ENCODE results near the gene EP400.

The EP400 gene

GRCh38 chr12:132078190-132078589, 128.4 kb downstream of the EP400 start:
- H3K27ac ChIP-seq (ENCODE audit: low read depth, low read length, poor library complexity, severe bottlenecking), result no peak overlapping the region
- no peaks in the 10 kb centered on the region for H3K9me3 ChIP-seq (ENCODE audit: low read length)
- H3K27me3 ChIP-seq (ENCODE audit: insufficient read depth, low read length), result no peaks in the 10 kb centered on the region
- peaks cover 14% of the 10 kb centered on the region for H3K4me1 ChIP-seq (ENCODE audit: insufficient read depth, low read length, severe bottlenecking)
- no peak overlapping the region for H3K9ac ChIP-seq (ENCODE audit: low read length)
- no peaks in the 10 kb centered on the region for H3K79me2 ChIP-seq (ENCODE audit: insufficient read depth, low read length)
- H3F3A ChIP-seq (ENCODE audit: insufficient read depth, low read length), result no peaks in the 10 kb centered on the region
- no peak overlapping the region for H2AFZ ChIP-seq (ENCODE audit: low read length)
- H4K20me1 ChIP-seq (ENCODE audit: insufficient read depth, low read length), result no peaks in the 10 kb centered on the region
- no peaks in the 10 kb centered on the region for H3K9me2 ChIP-seq (ENCODE audit: low read depth, low read length)
- no peak overlapping the region for H3K4me3 ChIP-seq (ENCODE audit: low read depth, low read length, poor library complexity, severe bottlenecking)
- H3K36me3 ChIP-seq (ENCODE audit: insufficient read depth, low read length), result peaks cover 47% of the 10 kb centered on the region
- no peak for TF ChIP-seq EZH2 (IDR thresholded peaks at IDR 0.05; ENCODE audit: borderline replicate concordance, low read length)
- no peak for TF ChIP-seq CTCF (IDR thresholded peaks at IDR 0.05; ENCODE audit: low read length)
- no peak overlapping the region for H3K4me2 ChIP-seq (ENCODE audit: low read length)

DNA sequence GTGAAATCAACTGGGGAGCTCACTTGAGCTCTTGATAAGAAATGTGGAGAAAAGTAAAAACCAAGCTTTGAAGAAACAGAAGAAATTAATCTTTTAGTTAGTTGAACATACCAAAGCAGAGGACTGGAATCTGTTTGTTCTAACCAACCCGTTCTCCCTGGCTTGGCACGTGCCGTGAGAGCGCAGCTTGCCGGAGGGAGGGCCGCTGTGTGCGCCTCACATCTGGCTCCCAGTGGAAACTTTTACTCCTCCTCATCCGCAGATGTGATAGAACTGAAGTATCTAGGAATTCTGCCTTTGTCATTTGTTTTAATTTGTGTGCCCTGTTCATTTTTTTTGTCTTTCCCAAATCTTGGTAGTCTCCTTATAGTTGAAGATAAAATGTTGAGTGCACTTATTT, 129.5 kb downstream of the EP400 start:
- Histone ChIP-seq H3K27ac (ENCODE audit: low read depth, low read length, poor library complexity, severe bottlenecking) (no peak overlapping the region), H3K9me3 (ENCODE audit: low read length) (no peaks in the 10 kb centered on the region), H3K4me1 (ENCODE audit: insufficient read depth, low read length, severe bottlenecking) (peaks cover 21% of the 10 kb centered on the region), H2AFZ (ENCODE audit: low read length) (no peak overlapping the region), H3K4me3 (ENCODE audit: low read depth, low read length, poor library complexity, severe bottlenecking) (no peak overlapping the region), H3K79me2 (ENCODE audit: insufficient read depth, low read length) (no peaks in the 10 kb centered on the region), H3K9me2 (ENCODE audit: low read depth, low read length) (no peaks in the 10 kb centered on the region), H3K4me2 (ENCODE audit: low read length) (no peak overlapping the region), H3K27me3 (ENCODE audit: insufficient read depth, low read length) (no peaks in the 10 kb centered on the region), H3F3A (ENCODE audit: insufficient read depth, low read length) (no peaks in the 10 kb centered on the region), H4K20me1 (ENCODE audit: insufficient read depth, low read length) (no peaks in the 10 kb centered on the region), H3K36me3 (ENCODE audit: insufficient read depth, low read length) (peaks cover 45% of the 10 kb centered on the region), H3K9ac (ENCODE audit: low read length) (no peak overlapping the region)
- TF ChIP-seq EZH2 (IDR thresholded peaks at IDR 0.05; ENCODE audit: borderline replicate concordance, low read length) (no peak), CTCF (IDR thresholded peaks at IDR 0.05; ENCODE audit: low read length) (no peak)

GRCh38 chr12:132079695-132080094, 130.0 kb downstream of the EP400 start:
- TF ChIP-seq EZH2 (IDR thresholded peaks at IDR 0.05; ENCODE audit: borderline replicate concordance, low read length) (no peak), CTCF (IDR thresholded peaks at IDR 0.05; ENCODE audit: low read length) (no peak)
- Histone ChIP-seq H3K4me1 (ENCODE audit: insufficient read depth, low read length, severe bottlenecking) (peaks cover 21% of the 10 kb centered on the region), H3K36me3 (ENCODE audit: insufficient read depth, low read length) (peaks cover 40% of the 10 kb centered on the region), H3K9me2 (ENCODE audit: low read depth, low read length) (no peaks in the 10 kb centered on the region), H3K79me2 (ENCODE audit: insufficient read depth, low read length) (no peaks in the 10 kb centered on the region), H4K20me1 (ENCODE audit: insufficient read depth, low read length) (no peaks in the 10 kb centered on the region), H3K4me2 (ENCODE audit: low read length) (no peak overlapping the region), H3K27me3 (ENCODE audit: insufficient read depth, low read length) (no peaks in the 10 kb centered on the region), H3K9ac (ENCODE audit: low read length) (no peak overlapping the region), H3K27ac (ENCODE audit: low read depth, low read length, poor library complexity, severe bottlenecking) (no peak overlapping the region), H2AFZ (ENCODE audit: low read length) (no peak overlapping the region), H3F3A (ENCODE audit: insufficient read depth, low read length) (no peaks in the 10 kb centered on the region), H3K9me3 (ENCODE audit: low read length) (no peaks in the 10 kb centered on the region), H3K4me3 (ENCODE audit: low read depth, low read length, poor library complexity, severe bottlenecking) (no peak overlapping the region)
